GM12878 (cell line): ENCODE measurements around the gene CTSH. TPM values are rescaled to one million over a fixed set of nuclear protein-coding genes. Genes with fewer than 3 reads are reported as not detected.

Experiments used
- ATAC-seq: fragments of 200-7000 bp; cut with Tn5 transposase; 3 replicates; pipeline ENCODE4 v1.9.1; 2020; ENCODE audit warnings: mild to moderate bottlenecking, moderate library complexity
- BruUV-seq: library from RNA; stranded (reverse); fragments of 400-500 nt; replicated peaks from 2 replicates; lab custom pipeline; 2021; lab: Mats Ljungman, UMichigan
- CTCF ChIA-PET: fragments of 300-600 bp; sonication (Branson Sonifier 250); formaldehyde crosslinking; extraction: SDS; loops from one replicate; lab custom pipeline; 2021; ENCODE audit warnings: inconsistent platforms; lab: Yijun Ruan, JAX
- POLR2A ChIA-PET: fragments of 350-600 bp; formaldehyde crosslinking; extraction: SDS; loops from one replicate; lab custom pipeline; 2021; ENCODE audit warnings: inconsistent platforms; lab: Charles Lee
- RAD21 ChIA-PET: fragments of 300-600 bp; sonication (Branson Sonifier 250); formaldehyde crosslinking; loops from one replicate; lab custom pipeline; 2023; ENCODE audit warnings: antibody characterized with exemption; ENCODE audit not compliant: unreplicated experiment; lab: Charles Lee
- SMC1A ChIA-PET: fragments of 300-600 bp; sonication (Branson Sonifier 250); formaldehyde crosslinking; loops from one replicate; lab custom pipeline; 2023; ENCODE audit not compliant: unreplicated experiment, uncharacterized antibody; lab: Charles Lee
- DNase-seq: peaks from one replicate; pipeline ENCODE4 v3.0.0-alpha.2; 2011; ENCODE audit warnings: low read depth, low spot score
- FAIRE-seq: peaks from 3 replicates; lab custom pipeline; 2011; peaks lifted over from hg19 to GRCh38; lab: Jason Lieb, UNC
- H2AFZ ChIP-seq: 2 replicates; pipeline ENCODE4 v1.6.0; 2011; ENCODE audit warnings: low read depth, low read length, control low read depth; ENCODE audit not compliant: control insufficient read depth
- H3K27ac ChIP-seq: 2 replicates; pipeline ENCODE4 v1.5.1; 2011; ENCODE audit warnings: control low read depth; ENCODE audit not compliant: control insufficient read depth, insufficient read depth
- H3K27me3 ChIP-seq, 2 experiments: replicated peaks in 1 of 2; 2 replicates each; pipeline versions ENCODE4 v1.6.0 to v1.6.1; 2011; ENCODE audit warnings: low read length in 1 of 2; ENCODE audit not compliant: control insufficient read depth in 2 of 2, insufficient read depth in 2 of 2
- H3K36me3 ChIP-seq, 2 experiments: 2 replicates each; pipeline ENCODE4 v1.5.1; 2011; ENCODE audit warnings: low read length in 1 of 2; ENCODE audit not compliant: control insufficient read depth in 2 of 2, insufficient read depth in 2 of 2
- H3K4me1 ChIP-seq: 2 replicates; pipeline ENCODE4 v1.6.1; 2011; ENCODE audit warnings: mild to moderate bottlenecking, low read length, moderate library complexity, mixed read lengths; ENCODE audit not compliant: control insufficient read depth, insufficient read depth
- H3K4me2 ChIP-seq: 2 replicates; pipeline ENCODE4 v1.6.0; 2011; ENCODE audit warnings: control low read depth; ENCODE audit not compliant: control insufficient read depth, insufficient read depth
- H3K4me3 ChIP-seq: fragments of 200-600 bp; sonication (generic); 2 replicates; pipeline ENCODE4 v1.5.1; 2016
- H3K79me2 ChIP-seq: 2 replicates; pipeline ENCODE4 v1.6.0; 2011; ENCODE audit warnings: low read length; ENCODE audit not compliant: control insufficient read depth, insufficient read depth
- H3K9ac ChIP-seq: 2 replicates; pipeline ENCODE4 v1.8.0; 2011; ENCODE audit warnings: low read length, control low read depth, mixed read lengths; ENCODE audit not compliant: control insufficient read depth, insufficient read depth
- H3K9me3 ChIP-seq: replicated peaks from 3 replicates; pipeline ENCODE4 v1.5.1; 2011; ENCODE audit warnings: mild to moderate bottlenecking, low read length; ENCODE audit not compliant: control insufficient read depth, insufficient read depth
- H4K20me1 ChIP-seq: 2 replicates; pipeline ENCODE4 v1.6.0; 2011; ENCODE audit not compliant: control insufficient read depth, insufficient read depth
- CTCF ChIP-seq, 3 experiments: IDR thresholded peaks in 2 of 3; conservative IDR thresholded peaks in 1 of 3; 2 replicates each; pipeline ENCODE4 v1.5.1; 2011; ENCODE audit warnings: low read depth in 3 of 3, low read length in 3 of 3, mild to moderate bottlenecking in 3 of 3, control low read depth in 2 of 3, moderate library complexity in 2 of 3, inconsistent platforms in 1 of 3, mixed read lengths in 1 of 3; ENCODE audit not compliant: control insufficient read depth in 2 of 3, insufficient read depth in 1 of 3; ENCODE audit errors: extremely low read depth in 1 of 3
- HDAC2 ChIP-seq: fragments of 200-600 bp; sonication (generic); IDR thresholded peaks from 2 replicates; pipeline ENCODE4 v1.6.1; 2017
- IKZF2 ChIP-seq, 2 experiments: fragments of 450-650 bp; IDR thresholded peaks; 2 replicates each; pipeline ENCODE4 v1.6.1; 2017; ENCODE audit warnings: mild to moderate bottlenecking in 2 of 2, moderate library complexity in 2 of 2
- IRF3 ChIP-seq: fragments of 450-650 bp; IDR thresholded peaks from 2 replicates; pipeline ENCODE4 v1.6.1; 2014; ENCODE audit warnings: mild to moderate bottlenecking
- NFYA ChIP-seq: IDR thresholded peaks from 2 replicates; pipeline ENCODE4 v1.6.1; 2011; ENCODE audit warnings: low read depth, mild to moderate bottlenecking, low read length, improper control_type of control experiment, borderline replicate concordance
- POLR2A ChIP-seq: IDR thresholded peaks from 2 replicates; pipeline ENCODE4 v1.6.1; 2011; ENCODE audit warnings: low read depth, mild to moderate bottlenecking, low read length
- RAD21 ChIP-seq: IDR thresholded peaks from 2 replicates; pipeline ENCODE4 v1.6.1; 2011; ENCODE audit warnings: mild to moderate bottlenecking, low read depth, low read length, moderate library complexity; ENCODE audit not compliant: insufficient read depth
- RUNX3 ChIP-seq: IDR thresholded peaks from 2 replicates; pipeline ENCODE4 v1.6.1; 2012; ENCODE audit warnings: low read length, inconsistent platforms
- SMC3 ChIP-seq: IDR thresholded peaks from 2 replicates; pipeline ENCODE4 v1.6.1; 2011; ENCODE audit warnings: low read length, improper control_type of control experiment, borderline replicate concordance
- YBX1 ChIP-seq: fragments of 450-650 bp; IDR thresholded peaks from 2 replicates; pipeline ENCODE4 v1.6.1; 2016; ENCODE audit warnings: antibody characterized with exemption
- YY1 ChIP-seq: IDR thresholded peaks from 2 replicates; pipeline ENCODE4 v1.6.1; 2011; ENCODE audit warnings: low read depth, mild to moderate bottlenecking, low read length
- WGBS: methylation state at CpG from one replicate; pipeline ENCODE4 v1.1.6; 2016; ENCODE audit warnings: low lambda C conversion rate; ENCODE audit not compliant: insufficient replicate concordance, insufficient coverage; ENCODE audit errors: missing lambda C conversion rate; 5-methylcytosine and 5-hydroxymethylcytosine counted together
- in situ Hi-C: fragments of 300-500 bp; cut with MboI; formaldehyde crosslinking; loops from 9 replicates; pipeline ENCODE4 v1.14.3; 2018; ENCODE audit warnings: mixed read lengths
- intact Hi-C: fragments of 100-400 bp; cut with micrococcal nuclease; formaldehyde crosslinking; loops from one replicate; pipeline ENCODE4 v1.14.2; 2022; ENCODE audit not compliant: unreplicated experiment
- polyA plus RNA-seq, 11 experiments: library from polyadenylated mRNA; depleted of rRNA in 4 of 11; unstranded in 6 of 11; stranded (reverse) in 5 of 11; fragments of >200 nt; fragmentation: Nextera tagmentation in 4 of 11; fragmentation: Illumina TruSeq in 1 of 11; extraction: Ambion mirVana in 4 of 11; extraction: Trizol in 1 of 11; gene quantifications; 1 replicate in 1 of 11; 2 replicates in 10 of 11; pipeline versions ENCODE4 v1.2.1 to v1.2.3, GENCODE V29; 2011 to 2016; ENCODE audit warnings: inconsistent platforms in 2 of 11, missing spikeins in 2 of 11, low read depth in 1 of 11
- total RNA-seq, 4 experiments: library from RNA; depleted of rRNA in 3 of 4; stranded (reverse); fragments of >200 nt in 3 of 4; fragmentation: Illumina TruSeq in 1 of 4; extraction: Trizol in 1 of 4; gene quantifications; 2 replicates each; pipeline versions ENCODE4 v1.2.1 to v1.2.3, GENCODE V29; 2013 to 2021

The CTSH gene
- total and polyA plus RNA-seq, 10 of the 15 experiments (the other 5 are each of a cell fraction or from before 2014, with no cell fraction given), result 30.2 to 1,212 (median 519) TPM

- Histone ChIP-seq H3K4me2 (no peak overlapping the region), H3K4me3 (no peak overlapping the region), H3K79me2 (no peaks in the 10 kb centered on the region), H2AFZ (no peak overlapping the region), H3K36me3 (peaks cover 7 to 20% of the 10 kb centered on the region in 2 experiments), H3K4me1 (peaks cover 10% of the 10 kb centered on the region; the same call in 1 of the 2 replicates)
- intact Hi-C loops, result loop anchor here (5.0 kb wide), 1 partner anchor 117 kb away; no protein-coding TSS in a partner anchor
- DNase-seq, result no peak
- CTCF ChIA-PET, result interaction anchor here (0.5 to 10.8 kb wide), 24 partner anchors 9 to 272 kb away, joined by 3 to 127 read pairs (median 6); no protein-coding TSS in a partner anchor
- 90% methylated on average over 7 of the region's 7 CpGs for WGBS
- BruUV-seq, result no TSS peak
- no peak for TF ChIP-seq YY1
- TF ChIP-seq, all 136 proteins: peak for 0
- in situ Hi-C loops, result loop anchor here (5.0 kb wide), 1 partner anchor 272 kb away; no protein-coding TSS in a partner anchor
- ATAC-seq (no peak), FAIRE-seq (no peak)
- Histone ChIP-seq H3K27me3 (no peaks in the 10 kb centered on the region), H4K20me1 (no peaks in the 10 kb centered on the region), H3K9me3 (no peaks in the 10 kb centered on the region), H3K9ac (no peak overlapping the region), H3K27ac (no peak overlapping the region)
- SMC1A ChIA-PET, result interaction anchor here (0.6 to 10.3 kb wide), 12 partner anchors 12 to 274 kb away, joined by 3 to 91 read pairs (median 6); no protein-coding TSS in a partner anchor
- RAD21 ChIA-PET, result interaction anchor here (0.9 to 4.4 kb wide), 9 partner anchors 34 to 275 kb away, joined by 3 to 32 read pairs (median 7); partner anchors contain the start of gene CTSH
- POLR2A ChIA-PET, result no interaction called here
Observed at GRCh38 chr15:78910271-78910670, 34.6 kb downstream of the CTSH start.

GRCh38 chr15:78909791-78910228, 35.0 kb downstream of the CTSH start:
- ATAC-seq (peak; percentile 87), FAIRE-seq (peak; percentile 27), DNase-seq (peak; percentile 26)
- no TSS peak for BruUV-seq
- H3K9ac ChIP-seq, result no peak overlapping the region
- H3K4me3 ChIP-seq, result no peak overlapping the region
- no peaks in the 10 kb centered on the region for H3K27me3 ChIP-seq
- RAD21 ChIA-PET, result interaction anchor here (0.9 to 4.4 kb wide), 14 partner anchors 26 to 275 kb away, joined by 3 to 32 read pairs (median 6); partner anchors contain the start of gene CTSH
- H3K9me3 ChIP-seq, result no peaks in the 10 kb centered on the region
- H3K36me3 ChIP-seq, result peaks cover 7 to 23% of the 10 kb centered on the region in 2 experiments
- 10% methylated on average over 5 of the region's 5 CpGs for WGBS
- CTCF ChIA-PET, result interaction anchor here (0.5 to 10.8 kb wide), 27 partner anchors 10 to 273 kb away, joined by 3 to 127 read pairs (median 7); no protein-coding TSS in a partner anchor
- H3K4me2 ChIP-seq, result no peak overlapping the region
- POLR2A ChIA-PET, result interaction anchor here (1.1 kb wide), 1 partner anchor 97 kb away, joined by 3 read pairs; no protein-coding TSS in a partner anchor
- H4K20me1 ChIP-seq, result no peaks in the 10 kb centered on the region
- H3K4me1 ChIP-seq, result peaks cover 10% of the 10 kb centered on the region; the same call in 1 of the 2 replicates
- intact Hi-C loops (loop anchor here (1.0 to 5.0 kb wide), 2 partner anchors 117 to 274 kb away; no protein-coding TSS in a partner anchor), in situ Hi-C loops (loop anchor here (5.0 kb wide), 1 partner anchor 272 kb away; no protein-coding TSS in a partner anchor)
- no peak overlapping the region for H3K27ac ChIP-seq
- SMC1A ChIA-PET, result interaction anchor here (0.6 to 10.3 kb wide), 11 partner anchors 11 to 275 kb away, joined by 3 to 91 read pairs (median 8); no protein-coding TSS in a partner anchor
- no peaks in the 10 kb centered on the region for H3K79me2 ChIP-seq
- no peak overlapping the region for H2AFZ ChIP-seq
- TF ChIP-seq RUNX3 (peak; percentile 32; the same call in 1 of the 2 replicates), IRF3 (no peak), SMC3 (peak; percentile 68), HDAC2 (no peak), CTCF (IDR thresholded peaks at IDR 0.05 in 2 of 3, conservative IDR thresholded peaks at IDR 0.05 in 1 of 3; ENCODE audit: control insufficient read depth in 2 of 3, extremely low read depth in 1 of 3, insufficient read depth in 1 of 3, low read depth in 3 of 3, low read length in 3 of 3) (peak; percentile 60 to 70 (median 69); a peak in 5 of 6 replicates), POLR2A (peak; percentile 19; the same call in 1 of the 2 replicates), YBX1 (no peak), IKZF2 (IDR thresholded peaks at IDR 0.05) (no peak), RAD21 (peak; percentile 79), NFYA (no peak)
